GM23338 (cell line): ENCODE results near the gene UNC5C. TPM values are rescaled to one million over a fixed set of nuclear protein-coding genes. Genes with fewer than 3 reads are reported as not detected.

Source experiments
- ATAC-seq: fragments of 200-7000 bp; cut with Tn5 transposase; 3 replicates; pipeline ENCODE4 v1.9.1; 2020
- DNase-seq: peaks from one replicate; pipeline ENCODE4 v3.0.0-alpha.2; 2015; ENCODE audit warnings: low spot score
- H2AFZ ChIP-seq: fragments of 200-600 bp; sonication (generic); 2 replicates; pipeline ENCODE4 v1.8.0; 2016; ENCODE audit warnings: antibody characterized with exemption, mild to moderate bottlenecking, moderate library complexity
- H3F3A ChIP-seq: fragments of 200-600 bp; sonication (generic); replicated peaks from 2 replicates; pipeline ENCODE4 v1.8.0; 2017; ENCODE audit warnings: antibody characterized with exemption, mixed run types, low read depth
- H3K27ac ChIP-seq: fragments of 200-600 bp; sonication (generic); 2 replicates; pipeline ENCODE4 v1.6.1; 2016; ENCODE audit warnings: low read depth
- H3K27me3 ChIP-seq: fragments of 200-600 bp; sonication (generic); 2 replicates; pipeline ENCODE4 v1.8.0; 2016; ENCODE audit warnings: mild to moderate bottlenecking, mixed run types, moderate library complexity; ENCODE audit not compliant: insufficient read depth
- H3K36me3 ChIP-seq: fragments of 200-600 bp; sonication (generic); 2 replicates; pipeline ENCODE4 v1.8.0; 2016; ENCODE audit warnings: mild to moderate bottlenecking; ENCODE audit not compliant: insufficient read depth
- H3K4me1 ChIP-seq: fragments of 200-600 bp; sonication (generic); 2 replicates; pipeline ENCODE4 v1.8.0; 2016; ENCODE audit warnings: mild to moderate bottlenecking, moderate library complexity; ENCODE audit not compliant: insufficient read depth
- H3K4me2 ChIP-seq: fragments of 200-600 bp; sonication (generic); 2 replicates; pipeline ENCODE4 v1.7.1; 2017; ENCODE audit warnings: mixed run types
- H3K4me3 ChIP-seq: fragments of 200-600 bp; sonication (generic); 2 replicates; pipeline ENCODE4 v1.6.1; 2016; ENCODE audit warnings: mixed run types
- H3K79me2 ChIP-seq: fragments of 200-600 bp; sonication (generic); replicated peaks from 2 replicates; pipeline ENCODE4 v1.8.0; 2017; ENCODE audit warnings: mild to moderate bottlenecking; ENCODE audit not compliant: insufficient read depth
- H3K9me2 ChIP-seq: fragments of 200-600 bp; sonication (generic); 2 replicates; pipeline ENCODE4 v1.8.0; 2017; ENCODE audit not compliant: insufficient read depth
- H4K20me1 ChIP-seq: fragments of 200-600 bp; sonication (generic); replicated peaks from 2 replicates; pipeline ENCODE4 v1.8.0; 2017; ENCODE audit warnings: mild to moderate bottlenecking; ENCODE audit not compliant: insufficient read depth
- H3K27ac Mint-ChIP-seq: 2 replicates; pipeline ENCODE4 v1.8.0; 2020; ENCODE audit warnings: inconsistent platforms, mild to moderate bottlenecking, moderate library complexity, mixed read lengths
- H3K27me3 Mint-ChIP-seq: 3 replicates; pipeline ENCODE4 v1.8.0; 2022; ENCODE audit warnings: low read depth, mild to moderate bottlenecking, moderate library complexity, mixed read lengths, inconsistent platforms; ENCODE audit not compliant: insufficient read depth, poor library complexity
- H3K36me3 Mint-ChIP-seq: 3 replicates; pipeline ENCODE4 v1.8.0; 2021; ENCODE audit warnings: low read depth, mild to moderate bottlenecking, inconsistent platforms, moderate library complexity, mixed read lengths
- H3K4me1 Mint-ChIP-seq: 3 replicates; pipeline ENCODE4 v1.8.0; 2020; ENCODE audit warnings: mild to moderate bottlenecking, inconsistent platforms, mixed read lengths
- H3K4me3 Mint-ChIP-seq: 3 replicates; pipeline ENCODE4 v1.8.0; 2021; ENCODE audit warnings: moderate library complexity, mild to moderate bottlenecking, inconsistent platforms, mixed read lengths
- H3K9me3 Mint-ChIP-seq: 3 replicates; pipeline ENCODE4 v1.8.0; 2020; ENCODE audit warnings: moderate library complexity, mild to moderate bottlenecking, inconsistent platforms, mixed read lengths
- CTCF ChIP-seq, 2 experiments: fragments of 200-600 bp in 1 of 2; sonication (generic) in 1 of 2; conservative IDR thresholded peaks; 2 replicates each; pipeline versions ENCODE4 v1.5.1 to v1.6.1; 2016 to 2017; ENCODE audit warnings: antibody characterized with exemption in 2 of 2, low read depth in 2 of 2, mild to moderate bottlenecking in 2 of 2, moderate library complexity in 1 of 2
- NANOG ChIP-seq: IDR thresholded peaks from 2 replicates; pipeline ENCODE4 v1.6.1; 2016; ENCODE audit warnings: antibody characterized with exemption, borderline replicate concordance
- POLR2AphosphoS5 ChIP-seq: IDR thresholded peaks from 2 replicates; pipeline ENCODE4 v1.6.1; 2016; ENCODE audit warnings: antibody characterized with exemption, low read depth
- ZNF462 ChIP-seq: fragments of 250-450 bp; sonication (Bioruptor Pico); IDR thresholded peaks from 2 replicates; pipeline ENCODE4 v1.5.0; 2020; ENCODE audit warnings: mild to moderate bottlenecking, moderate library complexity
- polyA plus RNA-seq: library from polyadenylated mRNA; unstranded; fragments of >200 nt; fragmentation: Nextera tagmentation; extraction: Ambion mirVana; gene quantifications from 2 replicates; pipeline ENCODE4 v1.2.1, GENCODE V29; 2016
- total RNA-seq: library from RNA; depleted of rRNA; stranded (reverse); fragments of >200 nt; shearing (Covaris generic); gene quantifications from 2 replicates; pipeline ENCODE4 v1.2.3, GENCODE V29; 2014
- TF ChIP-seq, protein P1 (sequence below): IDR thresholded peaks from 2 replicates; pipeline ENCODE4 v1.6.1; 2016; ENCODE audit warnings: antibody characterized with exemption

UNC5C gene
- total and polyA plus RNA-seq, 2 experiments from 2014 or later = 0.08 to 0.21 TPM

DNA sequence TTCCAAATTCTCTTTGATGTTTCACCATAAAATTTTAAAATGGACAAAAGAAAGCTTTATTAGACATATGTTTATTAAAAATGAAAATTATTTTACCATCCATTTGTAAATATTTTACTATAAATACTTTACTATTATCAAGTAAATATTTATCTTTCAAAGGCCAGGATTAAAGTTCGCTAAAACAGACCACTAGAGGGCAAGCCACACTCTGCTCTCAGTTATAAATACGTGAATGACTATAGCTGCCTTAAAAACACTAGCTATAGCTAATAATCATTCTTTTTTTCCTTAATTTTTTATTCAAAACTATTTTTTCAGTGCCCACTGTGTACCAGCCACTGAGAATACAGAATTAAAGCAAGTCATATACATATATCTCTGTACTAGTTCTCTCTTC lies 38.6 kb downstream of the UNC5C start:
- no peaks in the 10 kb centered on the region for H3K36me3 Mint-ChIP-seq
- DNase-seq (peak; percentile 55), ATAC-seq (no peak)
- Histone ChIP-seq H3K4me3 (no peak overlapping the region), H3K27ac (no peak overlapping the region), H3K36me3 (no peaks in the 10 kb centered on the region), H2AFZ (no peak overlapping the region), H3K79me2 (no peaks in the 10 kb centered on the region), H3F3A (no peaks in the 10 kb centered on the region), H3K4me2 (no peak overlapping the region), H3K4me1 (peaks cover 9% of the 10 kb centered on the region), H4K20me1 (no peaks in the 10 kb centered on the region), H3K27me3 (no peaks in the 10 kb centered on the region), H3K9me2 (no peaks in the 10 kb centered on the region)
- peaks cover 2% of the 10 kb centered on the region for H3K27me3 Mint-ChIP-seq
- H3K4me3 Mint-ChIP-seq = no peak overlapping the region
- H3K27ac Mint-ChIP-seq = no peak overlapping the region
- no peaks in the 10 kb centered on the region for H3K9me3 Mint-ChIP-seq
- no peak for TF ChIP-seq NANOG
- TF ChIP-seq CTCF (conservative IDR thresholded peaks at IDR 0.05; ENCODE audit: low read depth in 2 of 2) = peak; percentile 68 to 69
- no peak for TF ChIP-seq ZNF462 (CRISPR knock-in tag)
- TF ChIP-seq, protein P1, sequence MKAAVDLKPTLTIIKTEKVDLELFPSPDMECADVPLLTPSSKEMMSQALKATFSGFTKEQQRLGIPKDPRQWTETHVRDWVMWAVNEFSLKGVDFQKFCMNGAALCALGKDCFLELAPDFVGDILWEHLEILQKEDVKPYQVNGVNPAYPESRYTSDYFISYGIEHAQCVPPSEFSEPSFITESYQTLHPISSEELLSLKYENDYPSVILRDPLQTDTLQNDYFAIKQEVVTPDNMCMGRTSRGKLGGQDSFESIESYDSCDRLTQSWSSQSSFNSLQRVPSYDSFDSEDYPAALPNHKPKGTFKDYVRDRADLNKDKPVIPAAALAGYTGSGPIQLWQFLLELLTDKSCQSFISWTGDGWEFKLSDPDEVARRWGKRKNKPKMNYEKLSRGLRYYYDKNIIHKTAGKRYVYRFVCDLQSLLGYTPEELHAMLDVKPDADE = no peak
- no peak for TF ChIP-seq POLR2AphosphoS5
- peaks cover 19% of the 10 kb centered on the region for H3K4me1 Mint-ChIP-seq
